Liver (tissue), 9 donors: ENCODE results near the gene CNGA3. TPM values are rescaled to one million over a fixed set of nuclear protein-coding genes. Genes with fewer than 3 reads are reported as not detected.

Experiments
- DNase-seq: peaks from one replicate; pipeline ENCODE4 v3.0.0-alpha.2; 2017; ENCODE audit warnings: low spot score
- H3K27ac ChIP-seq, 2 donors: one replicate each; pipeline ENCODE4 v1.7.0; 2013; ENCODE audit warnings: inconsistent platforms in 2 of 2, low read length in 2 of 2, control low read depth in 1 of 2, low read depth in 1 of 2, mild to moderate bottlenecking in 1 of 2
- H3K27me3 ChIP-seq, 4 donors: one replicate each; pipeline versions ENCODE4 v1.6.1 to v1.7.0; 2013; ENCODE audit warnings: low read length in 3 of 4, inconsistent platforms in 1 of 4, mild to moderate bottlenecking in 1 of 4, moderate library complexity in 1 of 4; ENCODE audit not compliant: control insufficient read depth in 4 of 4, insufficient read depth in 4 of 4
- H3K36me3 ChIP-seq, 4 donors: one replicate each; pipeline versions ENCODE4 v1.6.1 to v1.7.0; 2013; ENCODE audit warnings: low read length in 3 of 4, mild to moderate bottlenecking in 3 of 4, low read depth in 1 of 4, moderate library complexity in 1 of 4; ENCODE audit not compliant: control insufficient read depth in 4 of 4, insufficient read depth in 3 of 4
- H3K4me1 ChIP-seq, 4 donors: one replicate each; pipeline versions ENCODE4 v1.6.1 to v1.7.0; 2013; ENCODE audit warnings: low read length in 3 of 4, mild to moderate bottlenecking in 3 of 4, moderate library complexity in 1 of 4; ENCODE audit not compliant: control insufficient read depth in 4 of 4, insufficient read depth in 4 of 4
- H3K4me3 ChIP-seq, 3 donors: one replicate each; pipeline versions ENCODE4 v1.6.1 to v1.7.0; 2013; ENCODE audit warnings: low read length in 3 of 3, control low read depth in 1 of 3, low read depth in 1 of 3, mild to moderate bottlenecking in 1 of 3
- H3K9ac ChIP-seq, 2 donors: one replicate each; pipeline ENCODE4 v1.7.0; 2013; ENCODE audit warnings: low read length in 2 of 2, mild to moderate bottlenecking in 2 of 2, moderate library complexity in 2 of 2, control low read depth in 1 of 2, low read depth in 1 of 2
- H3K9me3 ChIP-seq, 4 donors: one replicate each; pipeline versions ENCODE4 v1.6.1 to v1.7.0; 2013; ENCODE audit warnings: low read length in 3 of 4; ENCODE audit not compliant: control insufficient read depth in 4 of 4
- CTCF ChIP-seq: fragments of 150-350 bp; IDR thresholded peaks from 2 replicates; pipeline ENCODE4 v1.5.1; 2017; ENCODE audit warnings: improper control_type of control experiment, low read depth, low read length; ENCODE audit not compliant: missing input control
- FOXA1 ChIP-seq: IDR thresholded peaks from 2 replicates; pipeline ENCODE4 v1.6.1; 2016; ENCODE audit warnings: antibody characterized with exemption
- FOXA2 ChIP-seq: IDR thresholded peaks from 2 replicates; pipeline ENCODE4 v1.6.1; 2016; ENCODE audit warnings: antibody characterized with exemption
- GABPA ChIP-seq, 2 donors: IDR thresholded peaks in 1 of 2; conservative IDR thresholded peaks in 1 of 2; 2 replicates each; pipeline ENCODE4 v1.6.1; 2016; ENCODE audit warnings: antibody characterized with exemption in 2 of 2, mild to moderate bottlenecking in 1 of 2, moderate library complexity in 1 of 2
- HNF4A ChIP-seq, 2 donors: conservative IDR thresholded peaks; 2 replicates each; pipeline ENCODE4 v1.6.1; 2016; ENCODE audit warnings: antibody characterized with exemption in 2 of 2, mild to moderate bottlenecking in 2 of 2
- HNF4G ChIP-seq: IDR thresholded peaks from 2 replicates; pipeline ENCODE4 v1.6.1; 2016; ENCODE audit warnings: antibody characterized with exemption
- JUND ChIP-seq, 2 donors: IDR thresholded peaks; 2 replicates each; pipeline ENCODE4 v1.6.1; 2016; ENCODE audit warnings: antibody characterized with exemption in 2 of 2
- MAX ChIP-seq: IDR thresholded peaks from 2 replicates; pipeline ENCODE4 v1.6.1; 2016; ENCODE audit warnings: antibody characterized with exemption
- NR2F2 ChIP-seq: IDR thresholded peaks from 2 replicates; pipeline ENCODE4 v1.6.1; 2016; ENCODE audit warnings: antibody characterized with exemption
- RAD21 ChIP-seq, 2 donors: IDR thresholded peaks; 2 replicates each; pipeline ENCODE4 v1.6.1; 2016; ENCODE audit warnings: antibody characterized with exemption in 2 of 2, mild to moderate bottlenecking in 2 of 2
- RXRA ChIP-seq, 2 donors: IDR thresholded peaks; 2 replicates each; pipeline ENCODE4 v1.6.1; 2017 to 2018; ENCODE audit warnings: antibody characterized with exemption in 2 of 2, mild to moderate bottlenecking in 1 of 2
- SP1 ChIP-seq: IDR thresholded peaks from 2 replicates; pipeline ENCODE4 v1.6.1; 2018; ENCODE audit warnings: antibody characterized with exemption, mild to moderate bottlenecking
- TAF1 ChIP-seq: conservative IDR thresholded peaks from 2 replicates; pipeline ENCODE4 v1.6.1; 2016; ENCODE audit warnings: antibody characterized with exemption, mild to moderate bottlenecking
- YY1 ChIP-seq: IDR thresholded peaks from 2 replicates; pipeline ENCODE4 v1.6.1; 2016; ENCODE audit warnings: antibody characterized with exemption, mild to moderate bottlenecking
- WGBS: extraction: QIAGEN DNeasy Blood & Tissue Kit; methylation state at CpG from one replicate; pipeline ENCODE4 v1.1.7; 2013; 5-methylcytosine and 5-hydroxymethylcytosine counted together
- polyA plus RNA-seq, 2 donors: library from polyadenylated mRNA; stranded (reverse) in 1 of 2; unstranded in 1 of 2; fragments of 200-250 nt in 1 of 2; fragments of >200 nt in 1 of 2; fragmentation: Nextera tagmentation in 1 of 2; extraction: Ambion mirVana in 1 of 2; gene quantifications; one replicate each; pipeline versions ENCODE4 v1.2.1 to v1.2.3, GENCODE V29; 2013 to 2015
- total RNA-seq, 2 donors: library from RNA; depleted of rRNA; stranded (reverse); fragments of >200 nt; gene quantifications; one replicate each; pipeline ENCODE4 v1.2.3, GENCODE V29; 2014
- TF ChIP-seq, protein P1 (sequence below): IDR thresholded peaks from 2 replicates; pipeline ENCODE4 v1.6.1; 2016; ENCODE audit warnings: antibody characterized with exemption, mild to moderate bottlenecking
- TF ChIP-seq, protein P2 (sequence below): IDR thresholded peaks from 2 replicates; pipeline ENCODE4 v1.6.1; 2016; ENCODE audit warnings: antibody characterized with exemption
- TF ChIP-seq, protein P3 (sequence below): IDR thresholded peaks from 2 replicates; pipeline ENCODE4 v1.6.1; 2016; ENCODE audit warnings: antibody characterized with exemption
- donor health status: healthy.
- donor health status: healthy.
- donor health status: healthy.
- donor health status: healthy.
- donor health status: healthy.

The CNGA3 gene
- total and polyA plus RNA-seq, 4 donors, result not detected

DNA sequence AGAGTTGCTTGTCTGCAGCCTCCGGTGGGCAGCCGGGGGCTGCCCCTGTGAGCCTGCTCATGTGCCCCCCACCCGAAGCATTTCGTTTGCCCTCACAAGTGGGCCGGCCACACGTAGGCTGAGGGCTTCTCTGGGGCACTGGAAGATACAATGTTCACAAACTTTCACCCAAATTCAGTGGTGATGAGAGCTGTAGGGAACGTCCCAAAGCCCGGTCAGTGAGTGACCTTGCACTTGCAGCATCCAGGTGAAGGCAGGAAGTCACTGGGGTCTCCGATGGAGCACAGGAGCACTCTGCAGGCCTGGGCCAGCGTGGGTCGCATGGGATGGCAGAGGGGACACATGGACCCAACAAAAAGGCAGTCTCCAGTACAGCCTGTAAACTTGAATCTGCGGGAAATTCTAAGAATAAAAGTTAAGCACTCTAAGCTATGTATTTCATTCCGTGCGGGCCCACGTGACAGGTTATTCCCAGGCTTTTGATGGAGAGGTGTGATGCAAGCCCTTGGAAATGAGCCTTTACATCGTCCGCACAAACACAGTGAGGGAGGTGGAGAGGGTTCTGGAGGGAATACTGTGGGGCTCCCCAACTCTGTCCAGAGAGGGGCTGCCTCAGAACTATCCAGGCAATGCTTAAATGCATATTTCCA is 42.5 kb downstream of the CNGA3 start (continued):
- TF ChIP-seq, protein P1, sequence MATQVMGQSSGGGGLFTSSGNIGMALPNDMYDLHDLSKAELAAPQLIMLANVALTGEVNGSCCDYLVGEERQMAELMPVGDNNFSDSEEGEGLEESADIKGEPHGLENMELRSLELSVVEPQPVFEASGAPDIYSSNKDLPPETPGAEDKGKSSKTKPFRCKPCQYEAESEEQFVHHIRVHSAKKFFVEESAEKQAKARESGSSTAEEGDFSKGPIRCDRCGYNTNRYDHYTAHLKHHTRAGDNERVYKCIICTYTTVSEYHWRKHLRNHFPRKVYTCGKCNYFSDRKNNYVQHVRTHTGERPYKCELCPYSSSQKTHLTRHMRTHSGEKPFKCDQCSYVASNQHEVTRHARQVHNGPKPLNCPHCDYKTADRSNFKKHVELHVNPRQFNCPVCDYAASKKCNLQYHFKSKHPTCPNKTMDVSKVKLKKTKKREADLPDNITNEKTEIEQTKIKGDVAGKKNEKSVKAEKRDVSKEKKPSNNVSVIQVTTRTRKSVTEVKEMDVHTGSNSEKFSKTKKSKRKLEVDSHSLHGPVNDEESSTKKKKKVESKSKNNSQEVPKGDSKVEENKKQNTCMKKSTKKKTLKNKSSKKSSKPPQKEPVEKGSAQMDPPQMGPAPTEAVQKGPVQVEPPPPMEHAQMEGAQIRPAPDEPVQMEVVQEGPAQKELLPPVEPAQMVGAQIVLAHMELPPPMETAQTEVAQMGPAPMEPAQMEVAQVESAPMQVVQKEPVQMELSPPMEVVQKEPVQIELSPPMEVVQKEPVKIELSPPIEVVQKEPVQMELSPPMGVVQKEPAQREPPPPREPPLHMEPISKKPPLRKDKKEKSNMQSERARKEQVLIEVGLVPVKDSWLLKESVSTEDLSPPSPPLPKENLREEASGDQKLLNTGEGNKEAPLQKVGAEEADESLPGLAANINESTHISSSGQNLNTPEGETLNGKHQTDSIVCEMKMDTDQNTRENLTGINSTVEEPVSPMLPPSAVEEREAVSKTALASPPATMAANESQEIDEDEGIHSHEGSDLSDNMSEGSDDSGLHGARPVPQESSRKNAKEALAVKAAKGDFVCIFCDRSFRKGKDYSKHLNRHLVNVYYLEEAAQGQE, result no peak
- no peak for TF ChIP-seq CTCF
- TF ChIP-seq GABPA (IDR thresholded peaks at IDR 0.05 in 1 of 2, conservative IDR thresholded peaks at IDR 0.05 in 1 of 2), result no peak

- H3K9me3 ChIP-seq, result no peaks in the 10 kb centered on the region
- no peak overlapping the region for H3K9ac ChIP-seq
- no peaks in the 10 kb centered on the region for H3K36me3 ChIP-seq
- no peak overlapping the region for H3K4me3 ChIP-seq
- WGBS, result 87% methylated on average over 4 of the region's 4 CpGs
- H3K27ac ChIP-seq, result no peak overlapping the region
- DNase-seq, result no peak
- peaks cover 0 to 4% (median 0%) of the 10 kb centered on the region in 4 donors for H3K4me1 ChIP-seq
- peaks cover 0 to 3% (median 0%) of the 10 kb centered on the region in 4 donors for H3K27me3 ChIP-seq
- TF ChIP-seq NR2F2, result no peak
- no peak for TF ChIP-seq FOXA2
- TF ChIP-seq JUND (IDR thresholded peaks at IDR 0.05), result no peak
- no peak for TF ChIP-seq RAD21 (IDR thresholded peaks at IDR 0.05)
- no peak for TF ChIP-seq TAF1
- TF ChIP-seq HNF4A (conservative IDR thresholded peaks at IDR 0.05), result no peak
- TF ChIP-seq SP1, result no peak
- TF ChIP-seq, protein P2, sequence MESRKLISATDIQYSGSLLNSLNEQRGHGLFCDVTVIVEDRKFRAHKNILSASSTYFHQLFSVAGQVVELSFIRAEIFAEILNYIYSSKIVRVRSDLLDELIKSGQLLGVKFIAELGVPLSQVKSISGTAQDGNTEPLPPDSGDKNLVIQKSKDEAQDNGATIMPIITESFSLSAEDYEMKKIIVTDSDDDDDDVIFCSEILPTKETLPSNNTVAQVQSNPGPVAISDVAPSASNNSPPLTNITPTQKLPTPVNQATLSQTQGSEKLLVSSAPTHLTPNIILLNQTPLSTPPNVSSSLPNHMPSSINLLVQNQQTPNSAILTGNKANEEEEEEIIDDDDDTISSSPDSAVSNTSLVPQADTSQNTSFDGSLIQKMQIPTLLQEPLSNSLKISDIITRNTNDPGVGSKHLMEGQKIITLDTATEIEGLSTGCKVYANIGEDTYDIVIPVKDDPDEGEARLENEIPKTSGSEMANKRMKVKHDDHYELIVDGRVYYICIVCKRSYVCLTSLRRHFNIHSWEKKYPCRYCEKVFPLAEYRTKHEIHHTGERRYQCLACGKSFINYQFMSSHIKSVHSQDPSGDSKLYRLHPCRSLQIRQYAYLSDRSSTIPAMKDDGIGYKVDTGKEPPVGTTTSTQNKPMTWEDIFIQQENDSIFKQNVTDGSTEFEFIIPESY, result no peak
- TF ChIP-seq HNF4G, result no peak
- no peak for TF ChIP-seq RXRA (IDR thresholded peaks at IDR 0.05)
- no peak for TF ChIP-seq MAX
- TF ChIP-seq FOXA1, result no peak
- TF ChIP-seq, protein P1, result no peak
- TF ChIP-seq, protein P3, sequence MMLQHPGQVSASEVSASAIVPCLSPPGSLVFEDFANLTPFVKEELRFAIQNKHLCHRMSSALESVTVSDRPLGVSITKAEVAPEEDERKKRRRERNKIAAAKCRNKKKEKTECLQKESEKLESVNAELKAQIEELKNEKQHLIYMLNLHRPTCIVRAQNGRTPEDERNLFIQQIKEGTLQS, result no peak
- no peak for TF ChIP-seq YY1
- TF ChIP-seq CTCF, result no peak
Observed at GRCh38 chr2:98389251-98389605, 43.0 kb downstream of the CNGA3 start.
